CD4-positive, alpha-beta T cell treated with Interleukin-2 at 100 ng/mL for 4 hours (primary cell): ENCODE measurements around the gene NSD1.

Source experiments
- DNase-seq: peaks from one replicate; pipeline ENCODE4 v3.0.0-alpha.2; 2020; ENCODE audit warnings: low spot score

Gene NSD1

GRCh38 chr5:177349762-177350161 lies 216.2 kb downstream of the NSD1 start:
- no peak for DNase-seq
